ENCODE results near the gene ATP8B2. TPM values are rescaled to one million over a fixed set of nuclear protein-coding genes. Genes with fewer than 3 reads are reported as not detected.
A peak's percentile ranks its signal among the peaks of the same experiment; 100 is the strongest.

ATP8B2 gene
- total and polyA plus RNA-seq, 7 donors = 0.92 to 64.3 (median 53.1) TPM

DNA sequence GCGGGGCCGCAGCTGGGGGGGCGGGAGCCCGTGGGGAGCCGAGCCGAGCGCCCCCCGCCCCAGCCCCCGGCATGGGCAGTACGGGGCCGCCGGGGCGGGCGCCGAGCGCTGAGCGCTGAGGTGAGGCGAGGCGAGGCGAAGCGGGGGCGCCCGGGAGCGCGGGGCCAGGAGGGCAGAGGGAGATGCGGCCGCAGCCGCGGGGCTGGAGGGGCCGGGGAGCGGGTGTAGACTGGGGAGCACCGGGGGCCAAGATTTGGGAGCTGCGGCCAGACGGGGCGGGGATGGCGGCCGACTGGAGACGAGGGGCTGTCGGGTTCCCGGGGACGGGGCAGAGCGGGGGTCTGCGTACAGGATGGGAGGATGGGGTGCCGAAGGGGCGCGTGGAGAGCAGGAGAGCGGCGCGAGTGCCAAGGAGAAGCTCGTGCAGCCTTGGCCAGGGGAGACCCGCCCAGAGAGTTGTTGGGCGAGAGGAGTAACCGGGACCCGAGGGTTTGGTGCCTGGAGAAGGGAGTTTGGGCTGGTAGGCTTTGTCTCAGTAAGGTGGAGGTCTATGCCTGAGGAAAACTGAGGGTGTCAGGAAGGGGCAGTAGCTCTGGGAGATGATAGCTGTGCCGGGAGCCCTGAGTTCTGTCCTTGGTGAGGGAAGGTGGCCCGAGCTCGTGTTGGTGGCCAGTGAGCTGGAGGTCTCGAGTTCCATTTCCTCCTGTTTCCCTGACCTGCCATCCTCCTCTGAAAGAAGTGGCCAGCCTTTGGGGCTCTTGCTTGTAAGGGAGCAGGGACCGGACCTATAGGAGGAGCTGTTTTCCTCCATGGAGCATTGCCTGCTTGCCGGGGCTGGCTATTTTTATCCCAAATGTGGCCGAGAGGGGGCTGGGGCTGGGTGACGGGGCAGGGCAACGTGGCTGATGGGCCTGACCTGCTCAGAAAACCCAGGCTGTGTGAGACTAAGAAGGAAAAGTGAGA lies 539 bp downstream of the ATP8B2 start:
- no peaks in the 10 kb centered on the region for H3K27me3 ChIP-seq
- 2 to 4% methylated on average over 63 of the region's 63 CpGs for WGBS, 2 donors
- peak overlapping the region; percentile 93 to 98 (median 96) for H3K27ac ChIP-seq
- intact Hi-C loops (cut with DNase I) = loop anchor here (5.0 kb wide), 2 partner anchors 111 to 231 kb away; partner anchors contain the start of gene UBE2Q1
- peak overlapping the region; percentile 69 to 85 (median 76) for H3K4me3 ChIP-seq
- H3K9me3 ChIP-seq = no peaks in the 10 kb centered on the region
- TF ChIP-seq, protein P1, sequence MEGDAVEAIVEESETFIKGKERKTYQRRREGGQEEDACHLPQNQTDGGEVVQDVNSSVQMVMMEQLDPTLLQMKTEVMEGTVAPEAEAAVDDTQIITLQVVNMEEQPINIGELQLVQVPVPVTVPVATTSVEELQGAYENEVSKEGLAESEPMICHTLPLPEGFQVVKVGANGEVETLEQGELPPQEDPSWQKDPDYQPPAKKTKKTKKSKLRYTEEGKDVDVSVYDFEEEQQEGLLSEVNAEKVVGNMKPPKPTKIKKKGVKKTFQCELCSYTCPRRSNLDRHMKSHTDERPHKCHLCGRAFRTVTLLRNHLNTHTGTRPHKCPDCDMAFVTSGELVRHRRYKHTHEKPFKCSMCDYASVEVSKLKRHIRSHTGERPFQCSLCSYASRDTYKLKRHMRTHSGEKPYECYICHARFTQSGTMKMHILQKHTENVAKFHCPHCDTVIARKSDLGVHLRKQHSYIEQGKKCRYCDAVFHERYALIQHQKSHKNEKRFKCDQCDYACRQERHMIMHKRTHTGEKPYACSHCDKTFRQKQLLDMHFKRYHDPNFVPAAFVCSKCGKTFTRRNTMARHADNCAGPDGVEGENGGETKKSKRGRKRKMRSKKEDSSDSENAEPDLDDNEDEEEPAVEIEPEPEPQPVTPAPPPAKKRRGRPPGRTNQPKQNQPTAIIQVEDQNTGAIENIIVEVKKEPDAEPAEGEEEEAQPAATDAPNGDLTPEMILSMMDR (IDR thresholded peaks at IDR 0.05) = peak; percentile 4 to 63 (median 58)
- TF ChIP-seq EP300 (IDR thresholded peaks at IDR 0.05) = no peak
- no peak for TF ChIP-seq POLR2A (IDR thresholded peaks at IDR 0.05)
- peak in 3 of 4 donors; percentile 61 to 72 (median 68) for TF ChIP-seq POLR2AphosphoS5 (IDR thresholded peaks at IDR 0.05)
- peaks cover 0 to 8% (median 2%) of the 10 kb centered on the region in 4 donors for H3K36me3 ChIP-seq
- peaks cover 0 to 52% (median 41%) of the 10 kb centered on the region in 4 donors for H3K4me1 ChIP-seq
- DNase-seq = peak; percentile 86

DNA sequence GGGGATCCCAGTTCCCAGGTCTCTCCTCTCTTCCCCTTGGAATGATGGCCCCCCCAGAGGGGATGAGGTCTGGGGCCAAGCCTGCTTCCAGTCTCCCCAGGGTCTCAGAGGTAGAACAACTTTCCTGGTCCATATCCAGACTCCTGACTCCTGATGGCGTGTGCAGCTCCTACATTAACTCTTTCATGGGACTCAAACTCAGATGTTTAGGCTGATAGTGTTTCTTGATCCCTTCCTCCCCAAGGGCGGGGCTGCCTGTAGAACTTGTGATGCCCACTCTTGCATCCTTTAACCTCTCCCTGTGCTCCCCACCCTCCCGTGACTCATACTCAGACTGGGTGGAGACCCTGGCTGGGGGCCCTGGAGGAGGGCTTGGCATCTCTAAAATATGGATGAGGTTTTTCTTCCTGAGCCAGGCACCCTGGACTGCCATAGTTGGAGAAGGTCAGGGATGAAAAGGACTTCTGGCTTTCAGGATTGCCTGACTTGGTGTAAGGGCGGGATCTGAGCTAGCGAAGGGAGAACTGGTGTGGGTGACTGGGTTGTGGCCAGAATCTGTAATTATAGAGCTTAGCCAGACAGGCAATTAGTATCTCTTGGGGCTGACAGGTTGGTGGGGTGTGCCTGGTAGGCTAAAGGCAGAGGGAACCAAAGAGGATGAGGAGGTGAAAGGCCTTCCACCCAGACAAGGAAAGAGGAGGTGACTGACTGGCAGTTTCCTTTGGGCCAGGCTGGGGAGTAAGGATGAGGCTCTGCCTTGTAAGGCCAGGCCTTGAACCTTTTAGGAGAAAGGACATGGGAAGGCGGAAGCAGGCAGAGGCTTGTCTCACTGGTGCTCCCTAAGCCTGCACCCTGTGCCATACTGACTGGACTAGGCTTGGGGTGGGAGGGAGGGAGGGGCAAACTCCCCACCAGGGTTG lies 1.5 kb downstream of the ATP8B2 start:
- H3K4me3 ChIP-seq = peak overlapping the region; percentile 69 to 85 (median 76)
- WGBS, 2 donors = 56 to 59% methylated on average over 6 of the region's 6 CpGs

DNA sequence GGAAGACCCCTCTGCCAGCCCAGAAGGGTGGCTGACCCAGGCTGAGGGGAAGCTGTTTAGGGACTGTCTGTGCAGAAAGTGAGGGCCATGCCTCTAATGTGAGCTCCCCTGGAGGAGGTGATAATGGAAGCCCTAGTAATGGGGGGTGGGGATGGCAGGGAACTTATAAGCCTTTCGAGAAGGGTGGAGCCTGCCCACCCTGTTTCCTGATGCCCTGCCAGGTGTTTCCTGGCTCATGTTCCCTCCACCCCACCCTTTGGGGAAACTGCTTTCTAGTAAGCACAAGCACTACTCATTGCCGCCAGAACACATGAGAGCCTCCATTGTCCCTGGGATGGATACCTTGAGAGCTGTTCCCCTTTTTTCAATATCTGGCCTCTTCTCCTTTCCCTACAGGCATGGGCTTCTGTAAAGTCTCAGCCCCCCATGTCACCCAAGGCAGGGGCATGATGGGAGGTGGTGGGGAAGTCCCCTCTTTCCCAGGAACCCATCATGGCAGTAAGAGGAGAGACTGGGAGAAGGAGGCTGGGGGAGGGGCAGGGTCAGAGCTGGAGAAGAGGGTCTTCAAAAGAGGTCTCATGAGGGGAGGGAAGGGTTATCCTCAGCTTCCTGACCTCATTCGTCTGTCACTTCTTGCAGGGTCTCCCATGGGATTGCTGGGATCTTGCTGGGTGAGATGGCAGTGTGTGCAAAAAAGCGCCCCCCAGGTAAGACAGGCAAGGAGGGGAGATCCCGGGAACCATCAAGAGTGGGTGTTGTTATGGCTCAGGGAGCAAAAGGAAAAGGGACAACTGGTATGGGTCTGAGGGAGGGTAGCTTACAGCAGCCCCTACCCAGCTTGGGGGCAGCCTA lies 2.4 kb downstream of the ATP8B2 start:
- Histone ChIP-seq H3K36me3 (peaks cover 5 to 27% (median 20%) of the 10 kb centered on the region in 4 donors), H3K4me1 (peaks cover 0 to 52% (median 41%) of the 10 kb centered on the region in 4 donors), H3K4me3 (peak overlapping the region; percentile 24 to 85 (median 54)), H3K9me3 (no peaks in the 10 kb centered on the region), H3K27me3 (no peaks in the 10 kb centered on the region), H3K27ac (peak overlapping the region; percentile 93 to 98 (median 96))
- DNase-seq = no peak
- 15 to 19% methylated on average over 5 of the region's 5 CpGs for WGBS, 2 donors
- intact Hi-C loops (cut with DNase I) = loop anchor here (5.0 kb wide), 2 partner anchors 110 to 230 kb away; partner anchors contain the start of gene UBE2Q1
- TF ChIP-seq, protein P1 (IDR thresholded peaks at IDR 0.05) = no peak
- TF ChIP-seq POLR2AphosphoS5 (IDR thresholded peaks at IDR 0.05) = peak in 1 of 4 donors; percentile 24

More for the DNA sequence above, 1.5 kb downstream of the ATP8B2 start:
- no peak for TF ChIP-seq EP300 (IDR thresholded peaks at IDR 0.05)
- TF ChIP-seq, protein P1 (IDR thresholded peaks at IDR 0.05) = no peak
- peak in 1 of 4 donors; percentile 27 for TF ChIP-seq POLR2AphosphoS5 (IDR thresholded peaks at IDR 0.05)
- no peak for TF ChIP-seq POLR2A (IDR thresholded peaks at IDR 0.05)
- H3K27me3 ChIP-seq = no peaks in the 10 kb centered on the region
- peak; percentile 91 for DNase-seq
- peak overlapping the region; percentile 93 to 98 (median 96) for H3K27ac ChIP-seq
- H3K36me3 ChIP-seq = peaks cover 5 to 18% (median 11%) of the 10 kb centered on the region in 4 donors
- no peaks in the 10 kb centered on the region for H3K9me3 ChIP-seq
- intact Hi-C loops (cut with DNase I) = loop anchor here (5.0 kb wide), 2 partner anchors 110 to 230 kb away; partner anchors contain the start of gene UBE2Q1
- H3K4me1 ChIP-seq = peaks cover 0 to 52% (median 41%) of the 10 kb centered on the region in 4 donors
